ENCODE measurements around the gene MACO1. TPM values are rescaled to one million over a fixed set of nuclear protein-coding genes. Genes with fewer than 3 reads are reported as not detected.
"Not testable (repeated sequence)": the region's sequence is repeated elsewhere in the genome, so short reads cannot be mapped to it uniquely, and the experiment has no call there.

Gene MACO1
- total RNA-seq, 1 donor from 2014 or later, result 14.3 TPM

DNA sequence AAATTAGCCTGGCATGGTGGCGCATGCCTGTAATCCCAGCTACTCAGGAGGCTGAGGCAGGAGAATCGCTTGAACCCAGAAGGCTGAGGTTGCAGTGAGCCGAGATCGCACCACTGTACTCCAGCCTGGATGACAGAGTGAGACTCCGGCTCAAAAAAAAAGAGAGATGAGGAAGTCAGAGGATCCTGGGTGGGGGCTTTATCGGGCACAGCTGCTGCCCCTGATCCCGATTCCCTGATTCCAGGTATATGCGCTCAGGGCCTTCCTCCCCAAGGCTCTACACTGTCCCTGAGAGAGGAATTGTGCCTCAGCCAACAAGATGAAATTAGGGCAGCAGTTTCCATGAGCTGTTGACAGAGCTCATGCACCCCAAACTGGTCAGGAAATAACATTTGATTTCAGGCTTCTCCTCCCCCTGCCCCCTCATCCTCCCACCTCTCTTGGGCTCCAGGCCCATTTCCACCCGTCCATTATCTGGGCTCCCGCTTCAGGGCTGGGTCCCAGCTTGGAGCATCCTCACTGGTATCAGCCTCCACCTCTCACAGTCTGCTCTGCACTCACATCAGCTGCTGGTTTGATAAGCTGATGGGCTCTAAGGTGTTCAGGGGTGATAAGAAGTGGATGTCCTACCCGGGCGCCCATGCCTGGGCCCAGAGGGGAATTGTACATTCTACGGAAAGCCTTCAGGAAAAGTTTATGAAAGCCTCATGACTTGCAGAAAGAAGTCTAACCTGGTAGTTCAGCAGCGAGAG is 17.6 kb upstream of the MACO1 start:
- H3K36me3 Mint-ChIP-seq (ENCODE audit: low read depth); H3K9me3 Mint-ChIP-seq; H3K27ac Mint-ChIP-seq; intact Hi-C loops (cut with micrococcal nuclease); DNase-seq; H3K4me3 Mint-ChIP-seq; H3K4me1 Mint-ChIP-seq; H3K27me3 Mint-ChIP-seq: not testable (repeated sequence)

GRCh38 chr1:25414157-25414556 is 16.5 kb upstream of the MACO1 start:
- H3K36me3 Mint-ChIP-seq (ENCODE audit: low read depth); H3K4me1 Mint-ChIP-seq; H3K27ac Mint-ChIP-seq; intact Hi-C loops (cut with micrococcal nuclease); H3K4me3 Mint-ChIP-seq; H3K9me3 Mint-ChIP-seq; DNase-seq; H3K27me3 Mint-ChIP-seq: not testable (repeated sequence)

GRCh38 chr1:25414578-25414977 is 16.1 kb upstream of the MACO1 start:
- H3K27ac Mint-ChIP-seq; intact Hi-C loops (cut with micrococcal nuclease); DNase-seq; H3K4me3 Mint-ChIP-seq; H3K9me3 Mint-ChIP-seq; H3K36me3 Mint-ChIP-seq (ENCODE audit: low read depth); H3K27me3 Mint-ChIP-seq; H3K4me1 Mint-ChIP-seq: not testable (repeated sequence)

GRCh38 chr1:25417280-25417679 is 13.4 kb upstream of the MACO1 start:
- H3K4me1 Mint-ChIP-seq; H3K36me3 Mint-ChIP-seq (ENCODE audit: low read depth); H3K27ac Mint-ChIP-seq; DNase-seq; H3K4me3 Mint-ChIP-seq; intact Hi-C loops (cut with micrococcal nuclease); H3K9me3 Mint-ChIP-seq: not testable (repeated sequence)
- H3K27me3 Mint-ChIP-seq, result peaks cover 13% of the 10 kb centered on the region

DNA sequence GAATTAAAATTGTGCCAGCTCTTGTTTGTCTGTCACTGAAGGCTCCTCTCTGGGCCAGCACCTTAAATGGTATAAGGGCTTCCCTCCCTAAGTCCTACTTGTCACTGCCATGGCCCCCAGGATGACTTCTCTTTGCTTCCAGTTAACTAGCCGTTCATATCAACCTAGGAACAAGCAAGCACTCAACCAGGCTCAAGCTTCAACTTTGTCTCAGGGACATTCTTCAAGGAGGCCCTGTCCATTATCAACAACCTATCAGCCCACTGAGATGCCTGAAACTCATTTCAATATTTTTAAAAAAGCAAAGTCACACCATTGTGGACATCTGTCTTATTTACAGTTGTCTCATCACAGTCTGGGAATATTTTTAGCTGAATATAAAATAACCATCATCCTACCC is 11.4 kb upstream of the MACO1 start:
- intact Hi-C loops (cut with micrococcal nuclease); H3K4me1 Mint-ChIP-seq; H3K4me3 Mint-ChIP-seq; DNase-seq; H3K9me3 Mint-ChIP-seq; H3K27ac Mint-ChIP-seq; H3K36me3 Mint-ChIP-seq (ENCODE audit: low read depth): not testable (repeated sequence)
- peaks cover 20% of the 10 kb centered on the region for H3K27me3 Mint-ChIP-seq

DNA sequence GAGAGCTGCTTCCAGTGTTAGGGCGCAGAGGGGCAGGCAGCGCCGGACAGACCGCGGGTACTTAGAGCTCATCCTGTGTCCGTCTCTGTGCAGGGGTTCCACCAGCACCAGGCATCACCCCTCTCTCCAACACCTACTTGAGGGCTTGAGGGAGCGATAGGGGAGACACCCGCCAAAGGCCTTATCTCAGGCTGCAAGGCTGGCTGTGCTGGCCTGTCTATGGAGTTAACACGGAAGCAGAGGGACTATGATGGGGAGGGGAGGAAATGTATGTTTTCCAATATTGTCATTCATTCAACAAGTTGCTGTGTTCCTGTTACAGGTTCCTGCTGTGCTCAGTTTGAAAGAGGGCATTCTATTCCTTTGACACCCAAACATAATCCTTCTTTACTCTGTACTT is 10.0 kb upstream of the MACO1 start, which contains the start of gene RHCE:
TSS of gene RHCE (minus strand) at position 111 of the 400 bp plus-strand sequence. CDS start at position 72, 39 bp downstream.
- H3K4me1 Mint-ChIP-seq; H3K4me3 Mint-ChIP-seq; DNase-seq; H3K27ac Mint-ChIP-seq; H3K36me3 Mint-ChIP-seq (ENCODE audit: low read depth); H3K9me3 Mint-ChIP-seq; intact Hi-C loops (cut with micrococcal nuclease): not testable (repeated sequence)
- H3K27me3 Mint-ChIP-seq, result peaks cover 17% of the 10 kb centered on the region

DNA sequence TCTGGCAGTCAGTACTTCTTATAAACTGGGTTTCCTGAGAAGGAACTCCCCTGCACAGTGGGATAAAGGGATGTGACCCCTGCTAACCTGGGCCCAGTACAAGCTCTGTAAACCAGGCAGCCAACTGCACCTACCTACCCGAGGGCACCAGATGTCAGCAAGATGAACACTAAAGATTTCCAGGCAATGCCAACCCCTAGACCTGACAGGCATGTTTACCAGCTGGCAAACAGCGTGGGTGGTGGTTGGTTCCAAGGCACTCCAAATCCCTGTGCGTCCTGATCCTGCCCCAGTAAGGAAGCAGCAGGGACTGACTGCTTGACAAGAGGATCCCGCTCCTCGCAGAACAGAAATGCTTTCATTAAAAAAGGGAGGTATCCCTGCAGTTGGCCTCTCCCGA is 7.5 kb upstream of the MACO1 start:
- intact Hi-C loops (cut with micrococcal nuclease); H3K4me1 Mint-ChIP-seq; DNase-seq; H3K36me3 Mint-ChIP-seq (ENCODE audit: low read depth); H3K9me3 Mint-ChIP-seq; H3K27ac Mint-ChIP-seq; H3K4me3 Mint-ChIP-seq: not testable (repeated sequence)
- H3K27me3 Mint-ChIP-seq, result peaks cover 15% of the 10 kb centered on the region

- DNase-seq, result no peak
- Mint-ChIP-seq H3K27me3 (peaks cover 14% of the 10 kb centered on the region), H3K36me3 (ENCODE audit: low read depth) (no peaks in the 10 kb centered on the region), H3K4me1 (peaks cover 7% of the 10 kb centered on the region), H3K27ac (no peak overlapping the region), H3K9me3 (no peaks in the 10 kb centered on the region), H3K4me3 (no peak overlapping the region)
- intact Hi-C loops (cut with micrococcal nuclease), result no loop called here
These were observed 5.3 kb upstream of the MACO1 start for GRCh38 chr1:25425098-25426085.

- Mint-ChIP-seq H3K4me1 (peaks cover 18% of the 10 kb centered on the region), H3K27ac (no peak overlapping the region), H3K4me3 (no peak overlapping the region), H3K27me3 (peaks cover 5% of the 10 kb centered on the region), H3K36me3 (ENCODE audit: low read depth) (no peaks in the 10 kb centered on the region), H3K9me3 (no peaks in the 10 kb centered on the region)
- no peak for DNase-seq
- intact Hi-C loops (cut with micrococcal nuclease), result no loop called here
These were observed 3.0 kb upstream of the MACO1 start for GRCh38 chr1:25427696-25428095.

DNA sequence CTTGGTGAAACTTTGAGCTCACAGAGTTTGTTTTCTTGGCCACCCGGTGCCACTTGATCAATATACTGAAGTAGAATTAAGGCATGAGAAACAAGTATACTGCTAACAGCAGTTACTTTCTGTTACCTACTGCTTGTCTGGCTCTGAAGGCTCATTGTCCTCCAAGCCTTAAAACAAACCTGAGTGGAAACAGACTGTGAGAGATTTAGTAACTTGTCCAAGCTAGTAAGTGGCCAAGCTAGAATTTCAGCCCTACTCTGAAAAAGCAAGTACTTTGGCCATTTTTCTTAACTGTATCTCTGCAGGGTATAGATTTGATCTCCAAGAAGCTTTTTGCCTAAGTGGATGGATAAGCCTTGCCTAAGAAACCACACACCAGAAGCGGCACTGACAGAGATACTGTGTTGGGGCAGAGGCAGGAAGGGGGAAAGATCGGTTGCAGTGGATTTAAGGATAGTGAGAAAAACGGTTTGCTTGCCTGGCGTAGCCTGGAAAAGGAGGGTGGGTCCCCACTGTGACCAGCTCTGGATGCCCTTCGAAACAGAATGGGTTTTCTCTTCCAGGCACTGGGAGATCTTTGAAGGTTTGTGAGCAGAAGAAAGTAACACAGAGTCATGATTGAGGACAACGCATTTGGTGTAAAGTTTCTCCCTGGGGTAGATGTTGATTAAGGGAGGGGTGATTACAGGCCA is 2.1 kb upstream of the MACO1 start:
- no peaks in the 10 kb centered on the region for H3K36me3 Mint-ChIP-seq (ENCODE audit: low read depth)
- H3K4me1 Mint-ChIP-seq, result peaks cover 26% of the 10 kb centered on the region
- no peak for DNase-seq
- peak overlapping the region; percentile 4 for H3K27ac Mint-ChIP-seq
- H3K4me3 Mint-ChIP-seq, result peak overlapping the region; percentile 39
- H3K9me3 Mint-ChIP-seq, result no peaks in the 10 kb centered on the region
- peaks cover 1% of the 10 kb centered on the region for H3K27me3 Mint-ChIP-seq
- intact Hi-C loops (cut with micrococcal nuclease), result no loop called here

- intact Hi-C loops (cut with micrococcal nuclease), result loop anchor here (1.0 to 5.0 kb wide), 4 partner anchors 16 to 191 kb away; partner anchors contain the start of gene RSRP1
- Mint-ChIP-seq H3K9me3 (no peaks in the 10 kb centered on the region), H3K36me3 (ENCODE audit: low read depth) (peaks cover 2% of the 10 kb centered on the region), H3K27ac (peak overlapping the region; percentile 67), H3K27me3 (no peaks in the 10 kb centered on the region), H3K4me1 (peaks cover 52% of the 10 kb centered on the region), H3K4me3 (peak overlapping the region; percentile 91)
- DNase-seq, result no peak
These were observed 527 bp downstream of the MACO1 start for GRCh38 chr1:25430967-25431881.

DNA sequence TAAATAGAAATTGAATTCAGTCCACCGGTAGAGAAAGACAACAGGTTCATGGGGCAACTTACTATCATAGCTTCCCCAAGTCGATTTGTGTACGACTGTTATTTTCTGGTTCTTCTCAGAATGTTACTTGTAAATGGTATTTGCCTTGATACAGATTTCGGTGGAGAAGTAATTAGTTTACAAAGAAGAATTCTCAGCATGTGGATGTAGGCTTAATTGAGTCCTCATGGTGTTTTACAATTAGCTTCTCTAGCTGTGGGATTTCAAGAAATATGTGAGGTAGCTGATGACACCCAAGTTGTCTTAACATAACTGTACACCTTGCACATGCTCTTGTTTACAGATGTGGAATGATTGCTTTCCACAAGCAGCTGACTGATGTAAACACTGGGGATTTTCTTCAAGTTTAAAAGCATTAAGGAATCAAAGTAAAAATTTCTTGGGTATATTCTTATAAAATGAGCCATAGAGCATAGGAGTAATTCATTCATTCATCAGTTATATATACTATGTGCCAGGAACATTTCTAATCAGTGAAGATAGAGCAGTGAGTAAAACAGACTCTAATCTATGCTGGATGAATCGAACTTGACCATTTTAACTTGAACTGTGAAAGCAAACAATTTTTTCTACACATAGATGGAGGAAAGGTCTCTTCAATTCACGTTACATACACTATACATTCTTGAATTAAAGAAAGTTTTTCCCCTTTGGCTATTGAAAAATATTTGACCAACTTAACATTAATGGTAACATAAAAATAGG is 1.4 kb downstream of the MACO1 start:
- Mint-ChIP-seq H3K36me3 (ENCODE audit: low read depth) (peaks cover 2% of the 10 kb centered on the region), H3K27ac (peak overlapping the region; percentile 67), H3K9me3 (no peaks in the 10 kb centered on the region), H3K4me3 (peak overlapping the region; percentile 86), H3K27me3 (no peaks in the 10 kb centered on the region), H3K4me1 (peaks cover 59% of the 10 kb centered on the region)
- intact Hi-C loops (cut with micrococcal nuclease), result loop anchor here (2.0 to 5.0 kb wide), 3 partner anchors 15 to 185 kb away; partner anchors contain the start of gene RSRP1
- no peak for DNase-seq

Measured in activated CD4-positive, alpha-beta T cell treated with anti-CD3 and anti-CD28 coated beads, Interleukin-2, amount 10 ng/mL, durations not matched to agents 24 days and 14 days (primary cell).